NCI-H1105 (cell line): ENCODE results near the gene IL10RA.

Experiments used
- DNase-seq: peaks from one replicate; lab custom pipeline; 2025; lab: John Stamatoyannopoulos, UW

IL10RA gene

GRCh38 chr11:117992136-117992535 is 5.9 kb downstream of the IL10RA start:
- no peak for DNase-seq

GRCh38 chr11:117992620-117993019 is 6.4 kb downstream of the IL10RA start:
- DNase-seq: no peak

GRCh38 chr11:117993988-117994745 is 8.0 kb downstream of the IL10RA start:
- no peak for DNase-seq

- no peak for DNase-seq
These were observed 9.3 kb downstream of the IL10RA start for GRCh38 chr11:117995472-117995871.

GRCh38 chr11:117996058-117996457 is 9.9 kb downstream of the IL10RA start:
- DNase-seq: no peak

- DNase-seq: no peak
These were observed 11.2 kb downstream of the IL10RA start for GRCh38 chr11:117997406-117997805.

GRCh38 chr11:117997823-117998579 is 11.8 kb downstream of the IL10RA start:
- no peak for DNase-seq

- no peak for DNase-seq
These were observed 12.6 kb downstream of the IL10RA start for GRCh38 chr11:117998664-117999353.

- DNase-seq: no peak
These were observed 13.3 kb downstream of the IL10RA start for GRCh38 chr11:117999354-117999993.

- DNase-seq: no peak
These were observed 14.1 kb downstream of the IL10RA start for GRCh38 chr11:118000067-118000849.

GRCh38 chr11:118000850-118001228 is 14.6 kb downstream of the IL10RA start:
- no peak for DNase-seq

GRCh38 chr11:118001494-118001971 is 15.3 kb downstream of the IL10RA start:
- DNase-seq: no peak

GRCh38 chr11:118002010-118002540 is 15.9 kb downstream of the IL10RA start:
- DNase-seq: no peak

- no peak for DNase-seq
These were observed 16.6 kb downstream of the IL10RA start for GRCh38 chr11:118002541-118003423.

- DNase-seq: no peak
These were observed 17.3 kb downstream of the IL10RA start for GRCh38 chr11:118003456-118003855.

- DNase-seq: no peak
These were observed 18.5 kb downstream of the IL10RA start for GRCh38 chr11:118004543-118005223.

- no peak for DNase-seq
These were observed 19.3 kb downstream of the IL10RA start for GRCh38 chr11:118005224-118006152.

- DNase-seq: no peak
These were observed 19.9 kb downstream of the IL10RA start for GRCh38 chr11:118006153-118006534.
